GM12801 (cell line): ENCODE data around the gene CHMP3.

ENCODE experiments used
- TF ChIP-seq, protein P1 (sequence below): IDR thresholded peaks from one replicate; pipeline ENCODE4 v1.5.1; 2011; ENCODE audit warnings: control low read depth; ENCODE audit not compliant: insufficient read length; ENCODE audit errors: extremely low read depth

The CHMP3 gene

DNA sequence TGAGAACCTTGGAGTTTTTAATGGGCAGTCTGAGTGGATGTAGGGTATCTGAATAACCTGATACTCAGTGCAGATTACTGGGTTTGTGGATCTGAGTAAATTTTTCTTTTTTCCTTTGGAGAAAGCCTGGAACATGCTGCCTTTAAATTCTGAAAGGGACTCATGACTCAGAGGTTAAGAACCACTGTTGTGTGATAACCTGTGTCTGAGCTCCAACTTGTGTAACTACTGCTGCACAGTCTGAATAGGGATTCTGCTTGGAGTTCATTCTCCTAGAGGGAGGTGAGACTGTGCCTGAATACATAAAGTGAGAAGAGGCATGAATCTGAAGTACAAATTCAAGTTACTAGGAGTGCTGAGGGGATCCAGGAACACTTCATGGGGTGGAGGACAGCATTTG, 85.9 kb downstream of the CHMP3 start:
- TF ChIP-seq, protein P1, sequence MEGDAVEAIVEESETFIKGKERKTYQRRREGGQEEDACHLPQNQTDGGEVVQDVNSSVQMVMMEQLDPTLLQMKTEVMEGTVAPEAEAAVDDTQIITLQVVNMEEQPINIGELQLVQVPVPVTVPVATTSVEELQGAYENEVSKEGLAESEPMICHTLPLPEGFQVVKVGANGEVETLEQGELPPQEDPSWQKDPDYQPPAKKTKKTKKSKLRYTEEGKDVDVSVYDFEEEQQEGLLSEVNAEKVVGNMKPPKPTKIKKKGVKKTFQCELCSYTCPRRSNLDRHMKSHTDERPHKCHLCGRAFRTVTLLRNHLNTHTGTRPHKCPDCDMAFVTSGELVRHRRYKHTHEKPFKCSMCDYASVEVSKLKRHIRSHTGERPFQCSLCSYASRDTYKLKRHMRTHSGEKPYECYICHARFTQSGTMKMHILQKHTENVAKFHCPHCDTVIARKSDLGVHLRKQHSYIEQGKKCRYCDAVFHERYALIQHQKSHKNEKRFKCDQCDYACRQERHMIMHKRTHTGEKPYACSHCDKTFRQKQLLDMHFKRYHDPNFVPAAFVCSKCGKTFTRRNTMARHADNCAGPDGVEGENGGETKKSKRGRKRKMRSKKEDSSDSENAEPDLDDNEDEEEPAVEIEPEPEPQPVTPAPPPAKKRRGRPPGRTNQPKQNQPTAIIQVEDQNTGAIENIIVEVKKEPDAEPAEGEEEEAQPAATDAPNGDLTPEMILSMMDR = no peak

DNA sequence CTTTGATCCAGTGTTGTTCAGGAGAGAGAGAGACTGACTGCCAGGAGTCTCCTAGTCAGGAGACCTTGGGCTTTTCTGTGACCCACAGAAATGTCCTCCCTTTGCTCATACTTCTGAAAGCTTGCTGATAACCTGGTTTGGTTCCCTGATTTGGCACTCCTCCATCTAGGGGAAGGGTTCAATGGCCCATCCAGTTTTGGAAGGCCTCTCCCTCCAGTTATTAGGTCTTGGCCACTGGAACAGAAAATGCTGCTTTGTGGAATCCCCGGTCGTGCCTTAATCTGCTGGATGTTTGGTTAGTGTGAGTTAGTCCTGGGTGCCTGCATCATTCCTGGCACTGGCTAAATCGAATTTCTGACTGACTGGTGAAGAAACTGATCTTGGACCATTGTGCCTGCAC, 86.3 kb downstream of the CHMP3 start:
- TF ChIP-seq, protein P1 = no peak

DNA sequence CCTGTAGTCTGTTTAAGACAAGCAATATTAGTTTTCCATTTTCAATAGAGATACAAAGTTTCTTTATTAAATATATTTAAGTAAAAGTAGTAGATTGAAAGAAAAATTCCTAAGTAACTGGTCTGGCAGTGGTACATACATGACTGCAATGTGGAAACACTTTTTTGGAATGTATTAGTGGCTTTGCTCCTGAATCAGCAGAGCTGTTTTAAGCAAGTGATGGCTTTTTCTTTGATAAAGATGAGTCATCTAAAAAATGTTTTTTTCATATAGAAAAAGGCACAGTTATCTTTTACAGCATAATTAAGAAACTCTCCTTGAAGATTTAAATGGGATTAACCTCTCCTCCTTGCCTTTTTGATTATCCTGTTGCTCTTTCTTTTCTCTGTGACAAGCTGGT, 87.2 kb downstream of the CHMP3 start:
- TF ChIP-seq, protein P1 = no peak

DNA sequence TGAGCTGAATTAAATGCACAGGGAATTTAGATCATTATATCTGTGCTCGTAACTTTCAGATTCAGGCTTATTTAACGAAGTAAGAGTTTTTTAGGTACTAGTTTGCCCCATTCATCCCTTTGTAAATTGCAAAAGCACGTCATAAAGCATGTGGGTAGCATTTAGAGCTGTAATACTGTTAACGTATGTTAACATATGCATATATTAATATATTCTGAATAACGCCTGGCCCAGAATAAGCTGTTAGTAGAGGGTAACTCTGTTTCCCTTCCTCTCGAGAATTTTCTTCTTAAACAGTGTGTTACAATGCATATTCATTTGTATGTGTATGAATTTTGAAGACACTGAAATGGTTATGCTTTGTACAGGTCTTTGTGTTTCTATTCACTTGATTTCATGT, 91.6 kb downstream of the CHMP3 start:
- TF ChIP-seq, protein P1 = no peak

DNA sequence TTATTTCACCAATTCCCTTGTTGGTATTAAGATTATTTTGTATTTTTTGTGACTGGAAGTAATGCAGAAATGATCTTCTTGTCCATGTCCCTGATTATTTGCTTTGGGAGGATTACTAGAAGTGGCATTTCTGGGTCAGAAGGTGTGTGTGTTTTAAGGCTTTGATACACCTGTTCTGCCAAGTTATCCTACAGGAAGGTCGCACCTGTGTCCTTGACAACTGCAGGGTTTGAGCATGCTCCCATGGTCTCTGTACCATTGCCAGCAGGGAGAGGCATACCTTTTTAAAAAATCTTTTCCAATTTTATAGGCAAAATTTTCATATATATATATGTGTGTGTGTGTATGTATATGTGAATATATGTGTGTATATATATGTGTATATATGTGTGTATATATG, 92.4 kb downstream of the CHMP3 start:
- TF ChIP-seq, protein P1 = no peak

DNA sequence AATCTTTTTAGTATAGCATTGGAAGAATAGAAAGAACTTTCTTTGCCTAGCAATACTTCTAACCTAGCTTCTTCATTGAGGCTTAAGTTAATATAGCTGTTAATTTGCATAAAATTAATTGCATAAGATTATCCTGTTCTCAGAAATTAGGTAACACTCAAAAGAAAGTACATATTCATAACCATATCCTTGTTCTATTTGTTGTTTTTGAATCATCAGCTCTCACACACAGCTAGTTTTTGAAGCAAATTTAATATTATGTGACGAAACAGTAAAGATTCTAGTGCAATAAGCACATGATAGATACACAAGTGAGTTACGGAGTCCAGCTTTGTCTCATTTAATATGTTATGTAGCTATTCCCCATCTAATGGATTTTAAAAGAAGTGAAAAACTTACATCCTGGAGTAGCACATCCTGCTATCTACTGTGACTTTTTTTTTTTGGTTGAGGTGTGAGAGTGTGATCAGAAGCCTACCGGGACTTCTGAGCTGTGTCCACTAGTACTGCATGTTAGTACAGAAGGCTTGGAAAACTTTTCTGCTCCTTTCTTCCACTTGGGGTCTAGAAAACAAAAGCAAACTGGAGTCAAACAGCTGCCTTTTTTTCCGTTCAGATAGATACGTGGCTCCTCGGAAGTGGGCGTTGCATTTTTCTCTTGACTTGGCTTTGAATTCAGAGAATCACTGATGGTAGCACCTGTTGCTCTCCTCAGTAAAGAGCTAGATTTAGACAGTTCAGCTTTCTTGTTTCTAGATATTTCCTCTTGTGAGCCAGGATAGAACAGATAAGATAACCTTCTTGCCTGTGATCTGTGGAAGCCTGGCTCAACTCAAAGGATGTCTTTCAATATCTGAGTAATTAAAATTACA, 94.8 kb downstream of the CHMP3 start:
- TF ChIP-seq, protein P1 = no peak

DNA sequence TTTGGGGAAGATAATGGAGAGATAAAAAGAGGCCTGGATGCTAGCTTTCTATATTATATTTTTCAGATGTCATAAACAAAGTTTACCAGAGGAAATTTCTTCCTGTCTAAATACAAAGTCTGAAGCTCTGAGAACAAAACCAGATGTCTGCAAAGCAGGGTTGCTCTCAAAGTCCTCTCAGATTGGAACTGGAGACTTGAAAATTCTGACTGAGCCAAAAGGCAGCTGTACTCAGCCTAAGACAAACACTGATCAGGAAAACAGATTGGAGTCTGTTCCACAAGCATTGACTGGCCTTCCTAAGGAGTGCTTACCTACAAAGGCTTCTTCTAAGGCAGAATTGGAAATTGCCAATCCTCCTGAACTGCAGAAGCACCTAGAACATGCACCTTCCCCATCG, 96.9 kb downstream of the CHMP3 start:
- TF ChIP-seq, protein P1 = no peak

DNA sequence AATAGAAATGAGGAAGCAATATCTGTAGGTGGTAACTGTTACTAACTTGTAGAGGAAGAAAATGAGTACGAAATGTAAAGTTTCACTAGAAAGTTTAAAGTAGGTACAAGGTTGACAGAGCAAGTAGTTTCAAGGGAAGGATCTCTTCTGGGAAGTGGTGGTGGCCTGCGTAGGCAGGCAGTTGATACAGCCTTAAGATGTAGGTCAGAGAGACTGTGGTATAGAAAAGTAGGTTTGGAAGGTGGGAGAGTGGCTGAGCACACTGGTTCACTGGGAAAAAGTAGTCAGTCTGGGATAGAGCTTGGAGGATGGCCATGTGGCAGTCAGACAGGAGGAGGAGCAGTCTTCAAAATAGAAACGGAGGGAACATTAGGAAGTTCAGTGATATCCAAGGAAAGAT, 98.6 kb downstream of the CHMP3 start:
- TF ChIP-seq, protein P1 = no peak
